Measurements from ENCODE around the gene MCTP1. TPM values are rescaled to one million over a fixed set of nuclear protein-coding genes. Genes with fewer than 3 reads are reported as not detected.

Gene MCTP1
- total and polyA plus RNA-seq, 10 of the 15 experiments (the other 5 are each of a cell fraction or from before 2014, with no cell fraction given) = 12.6 to 45.9 (median 18.8) TPM

DNA sequence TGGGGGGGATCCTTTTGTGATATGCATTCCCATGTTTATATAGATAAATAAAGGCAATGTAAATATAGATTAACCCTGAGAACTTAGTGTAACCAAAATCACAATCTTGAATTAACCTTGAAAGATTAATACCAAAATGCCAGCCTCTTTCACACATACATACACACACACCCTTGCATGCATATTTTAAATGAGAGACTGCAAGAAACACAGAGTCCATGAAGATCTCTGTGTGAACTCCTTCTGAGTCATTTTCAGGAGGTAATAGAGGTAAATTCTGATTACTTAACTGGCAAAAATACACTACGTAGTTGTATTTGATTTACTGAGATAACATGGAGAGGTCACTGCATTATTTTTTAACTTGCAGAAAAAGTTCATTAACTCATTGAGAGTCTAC is 548.4 kb downstream of the MCTP1 start:
- no peak for TF ChIP-seq BHLHE40 (IDR thresholded peaks at IDR 0.05; ENCODE audit: borderline replicate concordance in 1 of 2, low read depth in 2 of 2, low read length in 1 of 2)
- no peak for TF ChIP-seq ETV6 (conservative IDR thresholded peaks at IDR 0.05 in 1 of 2, IDR thresholded peaks at IDR 0.05 in 1 of 2; ENCODE audit: borderline replicate concordance in 1 of 2, low read depth in 1 of 2)
- no peak for TF ChIP-seq ZNF274 (IDR thresholded peaks at IDR 0.05; ENCODE audit: insufficient read depth, insufficient read length)
- TF ChIP-seq, protein P1, sequence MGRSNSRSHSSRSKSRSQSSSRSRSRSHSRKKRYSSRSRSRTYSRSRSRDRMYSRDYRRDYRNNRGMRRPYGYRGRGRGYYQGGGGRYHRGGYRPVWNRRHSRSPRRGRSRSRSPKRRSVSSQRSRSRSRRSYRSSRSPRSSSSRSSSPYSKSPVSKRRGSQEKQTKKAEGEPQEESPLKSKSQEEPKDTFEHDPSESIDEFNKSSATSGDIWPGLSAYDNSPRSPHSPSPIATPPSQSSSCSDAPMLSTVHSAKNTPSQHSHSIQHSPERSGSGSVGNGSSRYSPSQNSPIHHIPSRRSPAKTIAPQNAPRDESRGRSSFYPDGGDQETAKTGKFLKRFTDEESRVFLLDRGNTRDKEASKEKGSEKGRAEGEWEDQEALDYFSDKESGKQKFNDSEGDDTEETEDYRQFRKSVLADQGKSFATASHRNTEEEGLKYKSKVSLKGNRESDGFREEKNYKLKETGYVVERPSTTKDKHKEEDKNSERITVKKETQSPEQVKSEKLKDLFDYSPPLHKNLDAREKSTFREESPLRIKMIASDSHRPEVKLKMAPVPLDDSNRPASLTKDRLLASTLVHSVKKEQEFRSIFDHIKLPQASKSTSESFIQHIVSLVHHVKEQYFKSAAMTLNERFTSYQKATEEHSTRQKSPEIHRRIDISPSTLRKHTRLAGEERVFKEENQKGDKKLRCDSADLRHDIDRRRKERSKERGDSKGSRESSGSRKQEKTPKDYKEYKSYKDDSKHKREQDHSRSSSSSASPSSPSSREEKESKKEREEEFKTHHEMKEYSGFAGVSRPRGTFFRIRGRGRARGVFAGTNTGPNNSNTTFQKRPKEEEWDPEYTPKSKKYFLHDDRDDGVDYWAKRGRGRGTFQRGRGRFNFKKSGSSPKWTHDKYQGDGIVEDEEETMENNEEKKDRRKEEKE (IDR thresholded peaks at IDR 0.05) = no peak
- TF ChIP-seq SMAD5 (IDR thresholded peaks at IDR 0.05; ENCODE audit: low read depth) = no peak
- TF ChIP-seq, protein P2, sequence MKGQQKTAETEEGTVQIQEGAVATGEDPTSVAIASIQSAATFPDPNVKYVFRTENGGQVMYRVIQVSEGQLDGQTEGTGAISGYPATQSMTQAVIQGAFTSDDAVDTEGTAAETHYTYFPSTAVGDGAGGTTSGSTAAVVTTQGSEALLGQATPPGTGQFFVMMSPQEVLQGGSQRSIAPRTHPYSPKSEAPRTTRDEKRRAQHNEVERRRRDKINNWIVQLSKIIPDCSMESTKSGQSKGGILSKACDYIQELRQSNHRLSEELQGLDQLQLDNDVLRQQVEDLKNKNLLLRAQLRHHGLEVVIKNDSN (IDR thresholded peaks at IDR 0.05; ENCODE audit: borderline replicate concordance, extremely low read length, insufficient read depth, low read depth, low read length) = no peak
- no peak for TF ChIP-seq SMC3 (IDR thresholded peaks at IDR 0.05; ENCODE audit: borderline replicate concordance, low read length)
- TF ChIP-seq RCOR1 (conservative IDR thresholded peaks at IDR 0.05; ENCODE audit: low read depth, low read length) = no peak
- TF ChIP-seq ATF3 (IDR thresholded peaks at IDR 0.05; ENCODE audit: borderline replicate concordance, extremely low read depth, low read depth, low read length) = no peak
- no peak for TF ChIP-seq ZNF24 (IDR thresholded peaks at IDR 0.05)
- TF ChIP-seq FOS (IDR thresholded peaks at IDR 0.05; ENCODE audit: borderline replicate concordance, extremely low read depth, insufficient read length) = no peak
- no peak for TF ChIP-seq RFX5 (IDR thresholded peaks at IDR 0.05; ENCODE audit: low read depth, low read length)
- no peak for TF ChIP-seq HDGF (IDR thresholded peaks at IDR 0.05)
- no peak for TF ChIP-seq RAD51 (IDR thresholded peaks at IDR 0.05)
- TF ChIP-seq PAX8 (IDR thresholded peaks at IDR 0.05) = no peak
- H3K27ac ChIP-seq (ENCODE audit: control insufficient read depth, insufficient read depth) = no peak overlapping the region
- ATAC-seq = no peak
- no peaks in the 10 kb centered on the region for H3K79me2 ChIP-seq (ENCODE audit: control insufficient read depth, insufficient read depth, low read length)
- WGBS (ENCODE audit: insufficient coverage, insufficient replicate concordance, low lambda C conversion rate, missing lambda C conversion rate) = 96% methylated on average over 1 of the region's 1 CpG
- no peaks in the 10 kb centered on the region for H4K20me1 ChIP-seq (ENCODE audit: control insufficient read depth, insufficient read depth)
- CTCF ChIA-PET = interaction anchor here (0.6 to 3.9 kb wide), 15 partner anchors 14 to 246 kb away, joined by 3 to 83 read pairs (median 5); no protein-coding TSS in a partner anchor
- no peaks in the 10 kb centered on the region for H3K9me3 ChIP-seq (replicated peaks; ENCODE audit: control insufficient read depth, insufficient read depth, low read length)
- intact Hi-C loops (cut with micrococcal nuclease; ENCODE audit: unreplicated experiment) (loop anchor here (5.0 kb wide), 1 partner anchor 339 kb away; no protein-coding TSS in a partner anchor), in situ Hi-C loops (cut with MboI) (no loop called here)
- no peaks in the 10 kb centered on the region for H3K27me3 ChIP-seq (replicated peaks in 1 of 2; ENCODE audit: control insufficient read depth in 2 of 2, insufficient read depth in 2 of 2, low read length in 1 of 2)
- SMC1A ChIA-PET (ENCODE audit: uncharacterized antibody, unreplicated experiment) = interaction anchor here (0.7 to 5.9 kb wide), 12 partner anchors 10 to 213 kb away, joined by 3 to 59 read pairs (median 7); partner anchors contain the start of genes KIAA0825 and SLF1
- no peak overlapping the region for H3K4me3 ChIP-seq
- H3K4me2 ChIP-seq (ENCODE audit: control insufficient read depth, insufficient read depth) = no peak overlapping the region
- POLR2A ChIA-PET = no interaction called here
- H3K4me1 ChIP-seq (ENCODE audit: control insufficient read depth, insufficient read depth, low read length) = no peaks in the 10 kb centered on the region
- DNase-seq (ENCODE audit: low read depth, low spot score) = no peak
- no TSS peak for BruUV-seq (replicated peaks)
- no peaks in the 10 kb centered on the region for H3K36me3 ChIP-seq (ENCODE audit: control insufficient read depth in 2 of 2, insufficient read depth in 2 of 2, low read length in 1 of 2)
- RAD21 ChIA-PET (ENCODE audit: unreplicated experiment) = interaction anchor here (0.6 to 3.9 kb wide), 8 partner anchors 13 to 216 kb away, joined by 3 to 74 read pairs (median 8); no protein-coding TSS in a partner anchor
- FAIRE-seq = no peak
- H2AFZ ChIP-seq (ENCODE audit: control insufficient read depth, low read depth, low read length) = no peak overlapping the region
- no peak overlapping the region for H3K9ac ChIP-seq (ENCODE audit: control insufficient read depth, insufficient read depth, low read length)

All from GM12878 (cell line).